ENCODE results near the gene SMAP2.
"Not testable (repeated sequence)": the region's sequence is repeated elsewhere in the genome, so short reads cannot be mapped to it uniquely, and the experiment has no call there.

Gene SMAP2

DNA sequence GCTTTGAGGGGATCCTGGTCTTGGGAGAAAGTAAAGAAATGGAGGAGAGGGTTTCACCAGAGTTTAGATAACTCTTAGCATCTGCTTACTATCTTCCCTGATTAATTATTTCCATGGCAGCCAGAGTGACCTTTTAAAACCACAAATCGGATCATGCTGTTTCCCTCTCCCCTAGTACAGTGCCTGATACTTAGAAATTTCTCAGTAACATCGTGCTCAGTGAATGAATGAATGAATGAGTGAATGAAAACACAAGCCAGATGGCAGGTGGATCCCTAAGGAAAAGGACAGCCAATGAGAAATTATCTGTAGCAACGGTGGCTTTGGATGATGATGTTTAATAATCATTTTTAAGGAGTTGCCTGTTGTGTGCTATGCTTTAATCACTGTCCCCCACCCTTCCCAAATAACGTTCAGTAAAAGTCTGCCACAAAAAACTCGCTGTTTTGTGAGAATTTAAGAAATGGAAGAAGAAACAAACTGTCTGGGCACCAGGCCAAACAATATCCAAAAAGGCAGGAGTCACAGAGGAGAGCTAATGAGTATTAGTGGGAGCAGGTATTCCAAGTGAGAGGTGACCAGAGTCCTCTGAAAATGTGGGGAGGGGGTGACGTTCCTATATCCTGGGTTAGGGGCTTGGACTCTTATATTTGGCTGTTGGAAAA lies 737 bp upstream of the SMAP2 start:
- DNase-seq = no peak

DNA sequence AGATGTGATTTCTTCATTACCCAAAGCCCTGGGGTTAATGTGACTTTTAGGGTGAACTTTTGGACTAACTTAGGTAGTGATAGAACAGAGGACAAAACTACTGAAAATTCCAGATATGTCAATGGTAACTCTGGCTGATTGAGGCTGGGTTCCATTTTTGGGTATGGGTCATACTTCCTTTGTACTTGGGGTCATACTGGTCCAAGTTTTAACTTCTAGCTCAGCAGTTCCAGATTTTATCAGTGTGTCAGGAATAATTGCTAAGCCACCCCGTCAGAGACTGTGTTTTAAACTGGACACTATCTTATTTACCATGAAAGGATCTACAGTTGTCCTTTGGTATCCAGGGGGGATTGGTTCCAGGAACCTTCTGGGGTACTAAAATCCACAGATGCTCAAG lies 4.0 kb downstream of the SMAP2 start:
- DNase-seq = no peak

DNA sequence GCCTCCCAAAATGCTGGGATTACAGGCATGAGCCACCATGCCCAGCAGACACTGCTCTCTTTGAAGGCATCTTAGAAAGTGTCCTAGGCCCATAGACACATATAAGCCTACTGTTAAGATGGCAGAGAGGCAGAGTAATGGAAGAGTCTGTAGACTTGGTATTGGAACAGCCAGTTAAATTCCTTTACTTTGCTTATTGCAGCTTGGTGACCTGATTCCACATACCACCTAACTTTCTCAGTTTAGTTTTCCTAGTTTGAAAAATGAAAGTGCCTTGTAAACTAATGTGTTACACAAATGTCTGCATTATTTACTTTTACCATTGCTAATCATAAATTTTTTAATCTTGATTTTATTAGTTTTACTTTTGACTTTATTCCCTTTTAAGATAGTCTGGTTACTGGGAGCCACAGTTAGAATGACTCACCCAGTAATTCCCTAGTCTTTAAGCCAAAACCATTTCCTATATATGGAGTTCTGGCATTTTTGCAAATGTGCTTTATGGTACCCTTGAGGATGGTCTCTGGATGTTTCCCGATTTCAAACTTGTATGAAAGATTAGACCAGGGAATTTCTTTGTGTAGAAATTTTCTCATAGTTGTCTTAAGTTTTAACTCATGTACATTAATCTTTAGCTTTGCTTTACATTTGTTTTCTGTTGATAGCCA lies 6.4 kb downstream of the SMAP2 start:
- no peak for DNase-seq

DNA sequence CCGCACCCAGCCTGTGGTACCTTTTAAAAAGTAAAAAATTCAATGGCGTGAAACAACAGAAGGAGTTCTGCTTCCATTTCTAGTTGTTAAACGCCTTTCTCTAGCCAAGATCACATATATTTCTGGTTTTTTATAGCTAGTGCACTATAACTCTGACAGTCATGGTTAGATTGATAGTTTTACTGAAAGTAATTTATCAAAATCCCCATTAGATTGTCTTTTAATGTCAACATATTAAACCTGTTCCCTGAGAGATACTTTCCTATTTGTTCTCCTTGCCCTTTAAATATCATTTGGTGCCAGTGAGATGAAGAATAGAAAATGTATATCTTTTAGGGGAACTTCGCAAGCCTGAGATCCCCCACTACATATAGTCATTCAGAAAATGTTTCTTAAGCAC lies 7.3 kb downstream of the SMAP2 start:
- no peak for DNase-seq

DNA sequence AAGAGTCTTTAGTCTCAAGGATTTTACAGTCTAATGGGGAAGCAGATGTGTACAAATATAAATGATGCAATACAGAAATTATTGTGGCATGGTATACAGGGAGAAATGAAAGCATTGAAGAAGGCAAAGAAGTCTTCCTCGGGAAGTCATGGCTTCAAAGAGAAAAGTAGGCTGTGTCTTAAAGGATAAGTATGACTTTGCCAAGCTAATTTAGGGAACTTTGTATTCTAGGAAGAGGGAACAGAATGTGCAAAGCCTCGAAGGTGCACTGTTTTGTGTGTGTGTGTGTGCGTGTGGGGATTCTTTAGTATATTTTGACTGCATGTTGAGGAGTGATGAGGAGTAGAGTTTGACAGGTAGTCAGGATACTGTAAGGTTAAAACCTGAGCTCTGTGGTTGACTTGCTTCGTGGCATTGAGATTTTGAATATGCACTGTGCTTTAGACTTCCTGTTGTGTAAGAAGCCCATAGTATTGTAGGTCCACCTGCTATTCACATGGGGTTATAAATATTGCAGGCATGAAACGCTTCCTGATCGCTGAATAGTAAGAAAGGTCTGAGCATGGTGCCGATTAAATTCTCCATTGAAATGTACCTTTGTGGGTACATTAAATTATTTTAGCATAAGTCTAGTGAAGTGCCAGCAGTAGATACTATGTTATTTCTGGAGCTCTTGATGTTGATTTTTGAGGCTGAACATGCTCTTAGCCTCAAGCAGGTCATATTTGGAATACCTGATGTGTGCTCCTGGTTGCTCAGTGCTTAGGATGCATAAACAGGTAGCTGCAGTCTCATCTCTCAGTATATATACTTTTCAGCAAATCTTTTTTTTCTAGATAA lies 8.0 kb downstream of the SMAP2 start:
- no peak for DNase-seq

DNA sequence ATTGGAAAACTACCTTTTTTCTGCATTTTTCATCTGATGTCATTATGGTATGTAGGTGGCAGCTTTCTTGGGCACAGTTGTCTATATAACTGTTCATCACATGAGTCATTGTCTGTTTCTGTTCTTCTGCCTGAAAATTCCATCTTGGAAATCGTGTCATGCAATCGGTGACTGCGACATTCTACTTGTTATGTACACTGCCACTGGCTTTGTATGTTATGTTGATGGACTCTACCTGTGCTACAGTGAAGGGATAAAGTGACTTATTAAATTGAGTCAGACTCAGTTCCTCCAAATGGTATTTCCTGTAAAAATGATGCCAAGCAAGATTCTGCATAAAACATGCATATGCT lies 8.6 kb downstream of the SMAP2 start:
- no peak for DNase-seq

DNA sequence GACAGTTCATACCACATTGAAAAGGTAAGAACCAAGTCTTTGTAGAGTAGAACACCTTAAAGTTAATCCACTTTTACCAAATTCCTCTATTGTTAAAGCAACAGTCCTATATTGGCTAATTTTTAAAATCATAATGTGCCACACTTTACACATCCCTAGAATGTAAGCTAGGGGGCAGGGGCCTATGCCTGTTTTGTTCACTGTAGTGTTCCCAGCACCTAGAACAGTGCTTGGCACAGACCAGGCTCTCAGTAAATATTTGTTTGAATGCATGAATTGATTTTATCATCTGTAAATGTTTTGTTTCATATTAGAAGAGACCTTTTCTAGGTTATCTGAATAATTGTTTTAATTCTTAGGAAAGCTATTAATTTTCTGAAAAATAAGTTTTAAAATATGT lies 9.1 kb downstream of the SMAP2 start:
- DNase-seq = no peak

DNA sequence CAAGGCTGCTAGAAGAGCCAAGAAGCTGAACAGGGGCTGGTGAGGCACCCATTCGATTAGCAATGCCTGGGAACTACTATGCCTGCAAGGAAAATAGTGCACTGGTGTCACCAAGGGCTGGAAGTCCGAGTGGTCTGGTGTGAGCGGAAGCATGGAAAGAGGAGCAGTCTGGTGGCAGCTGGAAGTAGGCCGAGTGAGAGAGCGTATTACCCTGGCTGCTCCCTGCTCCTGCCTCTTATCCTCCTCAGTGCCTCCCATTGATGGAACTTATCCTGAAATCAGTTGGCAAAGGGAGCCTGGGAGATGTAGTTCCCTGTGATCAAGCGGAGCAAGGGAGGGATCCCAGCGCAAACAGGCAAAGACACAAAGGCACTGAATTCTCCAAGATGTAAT lies 9.6 kb downstream of the SMAP2 start:
- no peak for DNase-seq

- no peak for DNase-seq
Observed at GRCh38 chr1:40383488-40384412, 10.2 kb downstream of the SMAP2 start.

DNA sequence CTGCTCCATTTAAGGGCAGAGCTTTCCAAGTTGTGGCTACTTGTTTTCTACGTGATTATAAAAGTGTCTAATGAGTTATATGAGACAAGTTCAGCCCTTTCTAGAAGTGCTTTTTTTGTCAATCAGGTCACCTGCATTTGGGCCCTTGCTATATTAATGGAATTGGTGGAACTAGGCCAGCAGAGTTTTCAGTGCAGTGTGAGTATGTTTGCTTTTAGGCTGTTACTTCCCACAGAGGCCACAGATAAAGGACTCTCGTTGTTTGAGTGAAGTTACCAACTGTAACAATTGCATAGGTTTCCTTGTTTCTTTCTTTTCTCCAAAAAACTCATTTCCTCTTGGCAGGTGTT lies 10.9 kb downstream of the SMAP2 start:
- DNase-seq = no peak

GRCh38 chr1:40384887-40385286 lies 11.4 kb downstream of the SMAP2 start:
- DNase-seq = no peak

- DNase-seq = no peak
Observed at GRCh38 chr1:40385437-40386358, 12.2 kb downstream of the SMAP2 start.

DNA sequence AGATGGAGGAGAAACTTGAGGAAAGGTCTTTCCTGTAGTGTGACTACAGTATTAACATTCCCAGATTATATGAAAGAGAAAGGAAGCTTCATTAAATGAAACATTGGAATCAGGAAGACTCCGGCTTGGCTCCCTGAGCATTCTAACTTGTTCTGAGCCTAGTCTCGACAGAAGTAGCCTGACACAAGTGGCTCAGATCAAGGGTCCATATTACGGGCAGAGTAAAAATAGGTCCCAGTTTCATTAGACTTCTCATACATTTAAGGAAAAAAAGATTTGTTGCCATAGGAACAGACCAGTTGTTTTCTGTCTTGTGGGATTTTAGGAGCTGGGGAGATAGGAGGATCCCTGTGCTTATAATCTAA lies 12.8 kb downstream of the SMAP2 start:
- DNase-seq = no peak

DNA sequence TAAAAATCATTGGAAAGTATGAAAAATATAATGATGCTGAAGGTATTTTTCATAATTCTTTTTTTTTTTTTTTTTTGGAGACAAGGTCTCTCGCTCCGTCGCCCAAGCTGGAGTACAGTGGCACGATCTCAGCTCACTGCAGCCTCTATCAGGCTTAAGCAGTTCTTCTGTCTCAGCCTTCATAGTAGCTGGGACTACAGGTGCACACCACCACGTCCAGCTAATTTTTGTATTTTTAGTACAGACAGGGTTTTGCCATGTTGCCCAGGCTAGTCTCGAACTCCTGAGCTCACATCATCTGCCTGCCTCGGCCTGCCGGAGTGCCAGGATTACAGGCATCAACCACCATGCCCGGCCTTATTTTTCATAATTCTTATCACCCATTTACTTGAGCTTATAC lies 13.3 kb downstream of the SMAP2 start:
- DNase-seq = no peak

DNA sequence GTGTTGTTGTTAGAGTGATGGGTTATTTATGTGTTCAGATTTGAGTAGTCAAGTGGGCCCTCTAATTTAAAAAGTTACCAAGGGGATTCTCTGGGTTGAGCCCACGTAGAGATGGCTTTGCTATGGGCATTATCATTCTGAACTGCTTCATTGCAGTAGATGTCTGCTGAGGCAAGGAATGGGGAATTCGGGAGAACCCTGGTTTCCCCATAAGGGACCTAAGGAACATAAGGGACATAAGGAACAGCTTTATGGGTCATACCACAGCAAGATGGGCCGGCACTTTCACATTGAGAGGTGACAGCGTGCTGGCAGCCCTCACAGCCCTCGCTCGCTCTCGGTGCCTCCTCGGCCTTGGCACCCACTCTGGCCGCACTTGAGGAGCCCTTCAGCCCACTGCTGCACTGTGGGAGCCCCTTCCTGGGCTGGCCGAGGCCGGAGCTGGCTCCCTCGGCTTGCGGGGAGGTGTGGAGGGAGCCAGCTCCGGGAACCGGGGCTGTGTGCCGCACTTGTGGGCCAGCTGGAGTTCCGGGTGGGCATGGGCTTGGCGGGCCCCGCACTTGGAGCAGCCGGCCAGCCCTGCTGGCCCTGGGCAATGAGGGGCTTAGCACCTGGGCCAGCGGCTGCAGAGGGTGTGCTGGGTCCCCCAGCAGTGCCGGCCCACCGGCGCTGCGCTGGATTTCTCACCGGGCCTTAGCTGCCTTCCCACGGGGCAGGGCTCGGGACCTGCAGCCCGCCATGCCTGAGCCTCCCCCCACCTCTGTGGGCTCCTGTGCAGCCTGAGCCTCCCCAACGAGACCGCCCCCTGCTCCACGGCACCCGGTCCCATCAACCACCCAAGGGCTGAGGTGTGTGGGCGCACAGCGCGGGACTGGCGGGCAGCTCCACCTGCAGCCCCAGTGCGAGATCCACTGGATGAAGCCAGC lies 14.1 kb downstream of the SMAP2 start:
- not testable (repeated sequence) for DNase-seq

DNA sequence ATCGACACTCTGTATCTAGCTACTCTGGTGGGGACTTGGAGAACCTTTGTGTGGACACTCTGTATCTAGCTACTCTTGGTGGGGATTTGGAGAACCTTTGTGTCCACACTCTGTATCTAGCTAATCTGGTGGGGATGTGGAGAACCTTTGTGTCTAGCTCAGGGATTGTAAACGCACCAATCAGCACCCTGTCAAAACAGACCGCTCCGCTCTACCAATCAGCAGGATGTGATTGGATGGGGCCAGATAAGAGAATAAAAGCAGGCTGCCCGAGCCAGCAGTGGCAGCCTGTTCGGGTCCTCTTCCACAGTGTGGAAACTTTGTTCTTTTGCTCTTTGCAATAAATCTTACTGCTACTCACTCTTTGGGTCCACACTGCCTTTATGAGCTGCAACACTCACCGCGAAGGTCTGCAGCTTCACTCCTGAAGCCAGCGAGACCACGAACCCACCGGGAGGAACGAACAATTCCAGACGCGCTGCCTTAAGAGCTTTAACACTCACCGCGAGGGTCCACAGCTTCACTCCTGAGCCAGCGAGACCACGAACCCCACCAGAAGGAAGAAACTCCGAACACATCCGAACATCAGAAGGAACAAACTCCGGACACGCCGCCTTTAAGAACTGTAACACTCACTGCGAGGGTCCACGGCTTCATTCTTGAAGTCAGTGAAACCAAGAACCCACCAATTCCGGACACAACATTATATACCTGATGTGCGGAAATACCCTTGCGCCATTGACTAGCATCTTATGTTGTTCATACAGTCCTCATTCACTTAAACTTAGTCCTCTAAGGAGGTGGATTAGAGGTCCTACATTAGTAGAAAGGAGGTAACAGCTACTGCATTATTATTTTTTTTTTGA lies 15.2 kb downstream of the SMAP2 start:
- DNase-seq = not testable (repeated sequence)

GRCh38 chr1:40389322-40389803 lies 15.8 kb downstream of the SMAP2 start:
- DNase-seq = no peak

DNA sequence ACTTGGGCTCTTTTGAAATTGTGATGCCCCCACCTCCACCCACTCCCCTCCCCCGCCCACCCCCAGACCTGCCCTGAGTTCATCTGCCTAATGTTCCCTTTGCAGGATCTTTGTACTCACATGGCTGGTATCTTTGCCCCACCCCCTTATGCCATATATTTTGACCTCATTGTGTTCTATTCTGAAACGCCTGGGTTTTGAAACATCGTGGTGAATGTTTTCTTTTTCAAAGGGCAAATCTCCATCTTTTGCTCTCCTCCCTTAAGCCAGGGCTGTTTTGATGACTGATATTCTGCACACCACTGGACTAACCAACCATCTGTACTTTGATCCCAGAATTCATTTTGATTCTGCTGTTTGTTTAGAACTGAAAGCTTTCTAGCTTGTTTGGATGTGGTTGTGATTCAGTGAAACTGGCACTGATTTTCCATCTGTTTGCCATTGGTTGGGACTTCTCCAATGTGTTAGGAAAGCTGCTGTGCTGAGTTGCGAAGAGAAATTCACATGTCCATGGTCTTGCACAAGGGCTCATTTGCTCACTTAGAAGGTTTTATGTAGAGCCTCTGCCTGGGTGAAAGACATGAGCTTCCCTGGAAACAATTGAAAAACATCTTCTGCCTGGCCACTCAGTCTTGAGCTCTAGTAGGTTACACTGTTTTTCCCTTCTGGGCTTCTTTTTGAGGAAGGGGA lies 16.5 kb downstream of the SMAP2 start:
- DNase-seq = no peak

GRCh38 chr1:40390857-40391256 lies 17.3 kb downstream of the SMAP2 start:
- DNase-seq = no peak

Measured in cerebellar nuclear complex (tissue), 1 donor.